Naive thymus-derived CD8-positive, alpha-beta T cell (primary cell): ENCODE data around the gene GPRIN3. TPM values are rescaled to one million over a fixed set of nuclear protein-coding genes. Genes with fewer than 3 reads are reported as not detected.
A peak's percentile ranks its signal among the peaks of the same experiment; 100 is the strongest.

Experiments
- ATAC-seq, 2 donors: fragments of 150-1000 bp; cut with Tn5 transposase in 1 of 2; sonication (Bioruptor Pico), chemical (Tn5 transposase) in 1 of 2; 1 replicate in 1 of 2; 2 replicates in 1 of 2; pipeline ENCODE4 v1.10.0; 2021; ENCODE audit warnings: mild to moderate bottlenecking in 2 of 2, moderate library complexity in 2 of 2
- POLR2A ChIA-PET: fragments of 350-600 bp; sonication (Branson Sonifier 250); formaldehyde crosslinking; loops from one replicate; lab custom pipeline; 2021; ENCODE audit warnings: antibody characterized with exemption; lab: Charles Lee
- DNase-seq, 10 donors: peaks; one replicate each; pipeline versions ENCODE4 v3.0.0 to v3.0.0-alpha.2; 2020 to 2022
- H3K27ac Mint-ChIP-seq, 10 donors: one replicate each; pipeline ENCODE4 v1.8.0; 2020 to 2022; ENCODE audit warnings: mild to moderate bottlenecking in 10 of 10, mixed read lengths in 10 of 10, moderate library complexity in 4 of 10, inconsistent platforms in 1 of 10
- H3K27me3 Mint-ChIP-seq, 5 donors: one replicate each; pipeline ENCODE4 v1.8.0; 2021 to 2022; ENCODE audit warnings: mixed read lengths in 5 of 5
- H3K36me3 Mint-ChIP-seq, 3 donors: one replicate each; pipeline ENCODE4 v1.8.0; 2020 to 2022; ENCODE audit warnings: mixed read lengths in 3 of 3, mild to moderate bottlenecking in 2 of 3, inconsistent platforms in 1 of 3
- H3K4me1 Mint-ChIP-seq, 4 donors: one replicate each; pipeline ENCODE4 v1.8.0; 2021 to 2022; ENCODE audit warnings: mixed read lengths in 4 of 4
- H3K4me3 Mint-ChIP-seq, 10 donors: one replicate each; pipeline ENCODE4 v1.8.0; 2020 to 2022; ENCODE audit warnings: mild to moderate bottlenecking in 10 of 10, mixed read lengths in 10 of 10, moderate library complexity in 6 of 10, inconsistent platforms in 1 of 10
- H3K9me3 Mint-ChIP-seq, 9 donors: one replicate each; pipeline ENCODE4 v1.8.0; 2020 to 2022; ENCODE audit warnings: mixed read lengths in 9 of 9, mild to moderate bottlenecking in 3 of 9, inconsistent platforms in 1 of 9, moderate library complexity in 1 of 9
- polyA plus RNA-seq, 3 donors: library from polyadenylated mRNA; unstranded; fragments of 300-500 nt; fragmentation: Illumina TruSeq; gene quantifications; one replicate each; pipeline ENCODE4 v1.2.3, GENCODE V29; 2021
- total RNA-seq, 8 experiments: library from RNA in 2 of 8; stranded (reverse) in 2 of 8; gene quantifications; one replicate each; pipeline ENCODE4 v1.2.3 and lab custom pipeline; 2021 to 2026

Gene GPRIN3
- total and polyA plus RNA-seq, 5 experiments from 2014 or later, result 3.3 to 6.5 (median 3.7) TPM

DNA sequence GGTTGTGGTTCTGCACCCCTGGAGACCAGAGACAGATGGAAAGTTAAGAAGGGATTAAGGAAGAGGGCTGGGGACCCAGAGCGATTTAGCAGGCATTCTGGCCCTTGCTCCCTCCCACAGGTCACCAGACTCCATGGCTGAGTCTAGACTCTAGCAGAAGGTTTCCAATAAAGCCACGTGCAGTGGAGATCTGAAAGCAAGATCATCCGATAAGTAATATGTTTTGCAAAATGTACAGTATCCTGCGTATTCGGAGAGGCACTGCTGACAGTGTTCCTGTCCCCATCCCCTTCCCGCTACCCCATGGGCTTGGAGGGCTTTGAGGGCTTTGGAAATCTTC, 531 bp upstream of the GPRIN3 start:
- no peaks in the 10 kb centered on the region for H3K36me3 Mint-ChIP-seq
- peak in 1 of 2 donors; percentile 7 for ATAC-seq
- DNase-seq, result no peak
- H3K4me3 Mint-ChIP-seq, result peak overlapping the region; percentile 82 to 99 (median 92)
- H3K9me3 Mint-ChIP-seq, result no peaks in the 10 kb centered on the region
- H3K27ac Mint-ChIP-seq, result peak overlapping the region in 9 of 10 donors; percentile 47 to 96 (median 88)
- no peaks in the 10 kb centered on the region for H3K27me3 Mint-ChIP-seq
- H3K4me1 Mint-ChIP-seq, result peaks cover 27 to 57% (median 49%) of the 10 kb centered on the region in 4 donors
- POLR2A ChIA-PET, result interaction anchor here (0.6 to 2.6 kb wide), 8 partner anchors 9 to 95 kb away, joined by 3 to 22 read pairs (median 4); no protein-coding TSS in a partner anchor

DNA sequence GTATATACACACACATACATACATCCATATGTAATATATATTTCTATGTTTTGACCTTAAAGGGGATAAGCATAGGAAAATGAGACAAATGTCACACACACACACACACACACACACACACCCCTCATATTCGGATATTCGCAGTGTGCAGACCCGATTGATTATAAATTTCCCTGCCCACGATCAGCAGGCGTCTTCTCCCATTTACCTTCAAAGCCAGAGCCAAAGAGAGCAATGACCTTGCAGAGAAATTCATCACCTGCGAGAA, 488 bp downstream of the GPRIN3 start:
- Mint-ChIP-seq H3K36me3 (no peaks in the 10 kb centered on the region), H3K27me3 (no peaks in the 10 kb centered on the region), H3K4me3 (peak overlapping the region; percentile 82 to 99 (median 92)), H3K27ac (peak overlapping the region; percentile 79 to 96 (median 87)), H3K4me1 (peaks cover 27 to 65% (median 53%) of the 10 kb centered on the region in 4 donors), H3K9me3 (no peaks in the 10 kb centered on the region)
- DNase-seq (peak in 1 of 10 donors; percentile 15), ATAC-seq (no peak)
- POLR2A ChIA-PET, result interaction anchor here (0.6 to 2.6 kb wide), 5 partner anchors 8 to 56 kb away, joined by 3 to 22 read pairs (median 4); no protein-coding TSS in a partner anchor

DNA sequence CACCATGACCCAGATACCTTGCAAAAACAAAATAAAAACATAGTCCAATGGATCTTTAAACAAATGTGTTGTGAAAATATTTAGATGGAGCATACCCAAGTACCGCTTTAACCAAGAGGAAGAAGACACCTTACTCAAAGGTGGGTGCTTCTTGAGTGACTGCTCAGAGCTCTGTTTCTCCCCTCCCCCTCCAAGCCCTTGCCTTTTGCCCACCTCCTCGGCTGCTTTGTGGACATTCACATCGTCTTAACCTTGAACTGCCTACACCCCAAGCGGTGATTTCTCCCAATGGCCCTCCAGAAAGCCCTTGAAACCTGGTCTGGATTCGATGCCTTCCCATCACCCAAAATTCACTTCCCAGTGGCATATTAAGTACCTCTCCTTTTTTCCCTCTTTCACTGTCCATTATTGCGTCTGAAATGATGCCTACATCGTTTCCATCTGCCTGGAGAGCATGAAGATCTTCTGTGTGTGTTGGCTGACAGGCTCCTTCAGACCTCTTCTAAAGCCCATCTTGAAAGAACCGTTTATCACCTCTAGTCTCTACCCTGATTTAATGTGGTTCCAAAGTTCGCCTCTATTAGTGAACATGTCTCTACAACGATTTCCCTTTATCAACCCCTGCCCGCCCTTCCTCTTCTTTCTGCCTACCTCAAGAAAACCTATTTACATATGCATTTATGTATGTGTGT, 968 bp downstream of the GPRIN3 start:
- POLR2A ChIA-PET, result interaction anchor here (0.9 to 1.5 kb wide), 3 partner anchors 9 to 23 kb away, joined by 3 to 4 read pairs (median 3); no protein-coding TSS in a partner anchor
- DNase-seq, result peak in 2 of 10 donors; percentile 21 to 37
- Mint-ChIP-seq H3K27me3 (no peaks in the 10 kb centered on the region), H3K27ac (peak overlapping the region; percentile 79 to 96 (median 87)), H3K36me3 (no peaks in the 10 kb centered on the region), H3K4me1 (peaks cover 27 to 69% (median 57%) of the 10 kb centered on the region in 4 donors), H3K4me3 (peak overlapping the region; percentile 82 to 99 (median 92)), H3K9me3 (no peaks in the 10 kb centered on the region)
- ATAC-seq, result peak; percentile 29 to 38

DNA sequence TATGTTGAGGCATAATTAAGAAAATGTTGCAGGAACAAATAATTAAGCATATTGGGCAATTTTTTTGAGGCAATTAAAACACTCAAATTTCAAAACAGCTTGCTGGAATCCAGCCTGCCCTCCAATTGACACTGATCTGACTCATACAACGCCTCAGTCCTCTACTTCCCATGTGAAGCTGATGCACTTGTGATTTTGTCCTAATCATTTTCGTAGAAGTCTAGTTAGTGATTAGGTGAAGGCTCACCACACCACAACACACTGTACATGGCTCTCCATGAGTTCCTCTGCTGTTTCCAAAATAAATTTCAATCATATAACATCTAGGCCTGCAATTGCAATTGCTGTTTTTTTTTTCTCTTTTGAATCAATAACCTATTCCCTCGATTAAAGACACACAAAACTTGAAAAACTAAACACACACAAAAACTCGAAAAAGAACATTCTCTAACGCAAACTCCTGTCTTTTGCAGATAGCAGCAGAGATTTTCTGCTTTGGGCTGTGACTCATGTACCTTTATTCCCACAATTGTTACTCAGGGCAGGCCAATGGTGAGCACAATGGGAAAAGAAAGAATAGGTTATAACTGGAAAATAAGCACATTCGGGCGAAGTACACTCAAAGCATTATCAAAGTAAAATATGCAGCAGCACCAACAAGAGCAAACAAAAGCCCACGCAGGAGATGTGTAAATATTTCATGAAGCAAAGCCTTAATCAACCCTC, 1.7 kb downstream of the GPRIN3 start:
- Mint-ChIP-seq H3K27ac (peak overlapping the region; percentile 79 to 96 (median 87)), H3K9me3 (no peaks in the 10 kb centered on the region), H3K27me3 (no peaks in the 10 kb centered on the region), H3K36me3 (no peaks in the 10 kb centered on the region), H3K4me1 (peaks cover 27 to 77% (median 64%) of the 10 kb centered on the region in 4 donors), H3K4me3 (peak overlapping the region; percentile 82 to 99 (median 92))
- POLR2A ChIA-PET, result interaction anchor here (0.9 to 1.5 kb wide), 3 partner anchors 8 to 22 kb away, joined by 3 to 4 read pairs (median 3); no protein-coding TSS in a partner anchor
- DNase-seq (no peak), ATAC-seq (no peak)

DNA sequence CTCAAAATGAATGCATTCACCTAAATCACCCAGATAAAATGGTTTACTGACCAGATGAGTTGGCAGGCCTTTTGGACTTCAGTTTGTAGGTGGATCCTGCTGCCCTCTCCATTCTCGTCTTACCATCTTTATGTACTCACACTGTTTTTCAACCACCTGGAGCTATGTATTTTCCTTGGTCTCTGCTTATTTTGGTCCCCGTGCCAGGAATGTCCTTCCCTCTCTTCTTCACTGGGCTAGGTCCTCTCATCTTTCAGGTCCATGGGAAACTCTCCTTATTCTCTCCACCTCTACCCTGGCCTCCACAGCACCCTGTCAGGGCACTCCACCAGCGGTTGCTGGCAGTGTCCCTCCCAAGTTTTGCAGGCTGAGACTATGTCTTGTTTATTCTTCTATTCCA, 2.6 kb downstream of the GPRIN3 start:
- Mint-ChIP-seq H3K27ac (peak overlapping the region in 9 of 10 donors; percentile 16 to 92 (median 74)), H3K9me3 (no peaks in the 10 kb centered on the region), H3K4me3 (peak overlapping the region in 9 of 10 donors; percentile 8 to 99 (median 92)), H3K27me3 (no peaks in the 10 kb centered on the region), H3K36me3 (no peaks in the 10 kb centered on the region), H3K4me1 (peaks cover 27 to 81% (median 66%) of the 10 kb centered on the region in 4 donors)
- DNase-seq, result no peak
- ATAC-seq, result no peak
- POLR2A ChIA-PET, result no interaction called here

DNA sequence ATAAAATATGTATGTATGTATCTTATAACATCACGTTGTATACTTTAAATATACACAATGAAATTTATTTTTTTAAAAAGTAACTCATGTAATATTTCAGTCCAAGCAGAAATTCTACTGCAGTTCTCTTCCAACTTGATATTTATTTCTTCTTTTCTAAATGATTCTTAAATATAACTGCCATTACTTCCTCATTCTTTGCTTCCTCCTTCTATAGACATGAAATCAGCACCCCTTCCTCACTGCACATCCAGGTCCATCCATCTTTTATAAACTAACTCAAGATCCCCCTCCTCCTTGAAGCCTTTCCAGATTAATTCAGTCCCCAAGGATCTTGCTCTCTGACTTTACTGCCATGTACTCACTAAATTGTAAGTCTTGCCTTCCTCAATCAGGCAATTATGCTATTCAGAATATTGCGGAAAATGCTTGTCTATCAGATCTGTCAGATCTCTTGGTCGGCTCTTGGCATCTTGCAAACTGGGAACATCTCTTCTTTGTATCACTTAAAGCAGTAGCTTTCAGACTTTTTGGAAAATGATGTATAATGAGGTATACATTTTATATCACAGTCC, 3.7 kb downstream of the GPRIN3 start:
- H3K36me3 Mint-ChIP-seq, result no peaks in the 10 kb centered on the region
- H3K4me1 Mint-ChIP-seq, result peaks cover 30 to 85% (median 72%) of the 10 kb centered on the region in 4 donors
- H3K4me3 Mint-ChIP-seq, result peak overlapping the region in 8 of 10 donors; percentile 1 to 62 (median 24)
- POLR2A ChIA-PET, result no interaction called here
- no peak for DNase-seq
- no peaks in the 10 kb centered on the region for H3K27me3 Mint-ChIP-seq
- no peak for ATAC-seq
- peak overlapping the region; percentile 2 to 89 (median 78) for H3K27ac Mint-ChIP-seq
- H3K9me3 Mint-ChIP-seq, result no peaks in the 10 kb centered on the region

DNA sequence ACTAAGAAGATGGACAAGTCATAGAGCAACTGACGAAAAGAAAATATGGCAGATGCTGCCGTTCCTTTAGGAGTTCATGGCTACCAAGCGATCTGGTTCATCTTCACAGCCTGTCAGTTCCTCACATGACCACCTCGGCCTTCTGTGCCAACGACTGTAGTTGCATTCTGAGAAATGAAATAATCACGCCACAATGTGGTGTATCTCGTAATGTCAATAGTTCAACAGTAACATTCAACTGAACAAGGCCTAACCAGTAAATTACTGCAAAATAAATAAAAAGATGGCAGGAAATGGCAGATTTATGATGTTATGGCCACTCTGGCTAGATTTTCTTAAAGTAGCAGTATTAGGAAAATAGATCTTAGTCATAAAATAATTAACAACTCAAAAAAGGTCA, 4.4 kb downstream of the GPRIN3 start:
- DNase-seq (peak in 4 of 10 donors; percentile 13 to 44 (median 38)), ATAC-seq (no peak)
- H3K4me3 Mint-ChIP-seq, result peak overlapping the region in 9 of 10 donors; percentile 1 to 76 (median 46)
- H3K27me3 Mint-ChIP-seq, result no peaks in the 10 kb centered on the region
- no peaks in the 10 kb centered on the region for H3K36me3 Mint-ChIP-seq
- H3K4me1 Mint-ChIP-seq, result peaks cover 31 to 85% (median 74%) of the 10 kb centered on the region in 4 donors
- POLR2A ChIA-PET, result interaction anchor here (0.9 kb wide), 1 partner anchor 8 kb away, joined by 3 read pairs; no protein-coding TSS in a partner anchor
- H3K9me3 Mint-ChIP-seq, result no peaks in the 10 kb centered on the region
- peak overlapping the region in 8 of 10 donors; percentile 6 to 92 (median 87) for H3K27ac Mint-ChIP-seq

DNA sequence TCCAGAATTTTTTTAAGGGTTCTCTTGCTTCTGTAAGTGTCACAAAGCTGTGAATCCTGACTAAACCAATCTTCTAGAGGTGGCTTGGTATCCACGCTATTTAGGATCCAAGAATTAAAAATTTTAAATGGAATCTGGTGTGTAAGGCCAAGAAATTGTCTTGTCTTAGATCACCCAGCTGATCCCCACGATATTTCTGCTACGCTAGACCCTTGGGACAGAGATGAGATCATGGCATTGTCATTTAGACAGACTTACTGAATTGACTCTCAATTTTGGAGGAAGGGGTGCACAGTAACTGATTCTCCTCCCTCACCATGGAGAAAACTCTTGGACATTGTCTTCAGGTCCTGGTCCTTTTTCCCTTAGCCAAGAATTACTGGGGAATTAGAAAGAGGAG, 5.7 kb downstream of the GPRIN3 start:
- ATAC-seq, result no peak
- Mint-ChIP-seq H3K9me3 (no peaks in the 10 kb centered on the region), H3K4me1 (peaks cover 34 to 91% (median 82%) of the 10 kb centered on the region in 4 donors), H3K27me3 (no peaks in the 10 kb centered on the region), H3K27ac (peak overlapping the region in 8 of 10 donors; percentile 33 to 98 (median 62)), H3K4me3 (peak overlapping the region in 1 of 10 donors; percentile 3), H3K36me3 (no peaks in the 10 kb centered on the region)
- POLR2A ChIA-PET, result no interaction called here
- DNase-seq, result no peak

DNA sequence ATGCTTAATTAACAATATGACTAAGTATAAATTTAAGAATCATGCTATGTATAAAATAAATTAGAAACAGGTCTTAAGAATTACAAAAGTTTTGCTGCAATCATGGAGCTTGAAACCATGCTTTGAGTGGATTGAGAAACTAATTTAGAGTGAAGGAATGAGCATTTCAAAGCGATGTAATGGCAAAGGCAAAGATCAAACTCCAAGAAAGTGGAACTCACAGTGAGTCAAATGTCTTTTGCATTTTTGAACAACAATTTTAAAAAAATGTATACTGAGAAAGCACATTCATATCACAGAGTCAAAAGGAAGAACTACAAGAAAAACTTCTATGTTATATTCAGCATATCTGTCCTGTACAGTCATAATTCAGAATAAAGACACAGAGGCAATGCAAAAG, 6.6 kb downstream of the GPRIN3 start:
- Mint-ChIP-seq H3K36me3 (no peaks in the 10 kb centered on the region), H3K4me3 (peak overlapping the region in 4 of 10 donors; percentile 3 to 81 (median 34)), H3K9me3 (no peaks in the 10 kb centered on the region), H3K4me1 (peaks cover 27 to 89% (median 79%) of the 10 kb centered on the region in 4 donors), H3K27ac (peak overlapping the region in 7 of 10 donors; percentile 35 to 98 (median 81)), H3K27me3 (no peaks in the 10 kb centered on the region)
- DNase-seq (no peak), ATAC-seq (no peak)
- POLR2A ChIA-PET, result interaction anchor here (1.0 to 4.2 kb wide), 2 partner anchors 7 to 17 kb away, joined by 3 to 22 read pairs; partner anchors contain the start of gene GPRIN3

DNA sequence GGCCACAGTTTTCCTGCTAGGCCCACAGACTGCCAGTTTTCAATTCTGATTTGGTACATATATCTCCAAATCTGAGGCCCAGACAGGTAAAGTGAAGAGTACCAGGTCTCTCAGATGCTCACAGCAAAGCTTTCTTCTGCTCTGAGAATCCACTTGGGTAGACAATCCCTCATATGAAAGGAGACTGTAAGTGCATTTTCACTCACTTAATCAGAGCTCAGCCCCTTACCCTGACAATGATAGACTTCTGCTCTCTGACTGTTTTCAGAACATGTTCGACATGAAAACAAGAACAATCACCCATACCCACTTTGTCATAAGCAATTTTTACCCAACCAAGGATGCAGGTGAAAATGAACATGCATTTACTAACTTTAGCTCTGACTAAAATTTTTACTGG, 7.1 kb downstream of the GPRIN3 start:
- H3K4me3 Mint-ChIP-seq, result peak overlapping the region in 6 of 10 donors; percentile 11 to 81 (median 46)
- H3K4me1 Mint-ChIP-seq, result peaks cover 24 to 86% (median 76%) of the 10 kb centered on the region in 4 donors
- no peaks in the 10 kb centered on the region for H3K36me3 Mint-ChIP-seq
- H3K27me3 Mint-ChIP-seq, result no peaks in the 10 kb centered on the region
- ATAC-seq (no peak), DNase-seq (no peak)
- POLR2A ChIA-PET, result interaction anchor here (1.0 to 4.2 kb wide), 2 partner anchors 8 to 17 kb away, joined by 3 to 22 read pairs; partner anchors contain the start of gene GPRIN3
- H3K27ac Mint-ChIP-seq, result peak overlapping the region; percentile 60 to 99 (median 96)
- no peaks in the 10 kb centered on the region for H3K9me3 Mint-ChIP-seq

DNA sequence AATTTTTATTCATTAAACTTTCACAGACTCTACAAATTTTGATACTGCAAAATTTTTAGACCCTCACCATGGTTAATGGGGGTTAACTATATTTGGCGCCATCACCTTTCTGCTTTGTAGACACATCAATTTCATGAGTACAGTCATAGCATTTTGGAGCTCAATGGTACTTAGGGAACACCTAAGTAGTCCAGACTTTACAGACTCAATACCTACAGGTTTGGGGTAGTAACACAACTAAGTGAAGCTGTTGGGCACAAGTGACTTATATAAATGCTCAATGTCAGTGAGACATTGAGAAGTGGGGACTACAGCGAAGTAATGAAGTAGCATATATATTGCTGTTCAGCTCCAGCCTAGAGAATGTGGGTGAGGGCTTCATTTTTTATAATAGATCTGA, 7.5 kb downstream of the GPRIN3 start:
- no peak for DNase-seq
- H3K27me3 Mint-ChIP-seq, result peaks cover 0 to 1% (median 0%) of the 10 kb centered on the region in 5 donors
- no peaks in the 10 kb centered on the region for H3K9me3 Mint-ChIP-seq
- H3K36me3 Mint-ChIP-seq, result no peaks in the 10 kb centered on the region
- H3K4me1 Mint-ChIP-seq, result peaks cover 26 to 86% (median 76%) of the 10 kb centered on the region in 4 donors
- peak overlapping the region; percentile 60 to 99 (median 96) for H3K27ac Mint-ChIP-seq
- POLR2A ChIA-PET, result interaction anchor here (0.9 to 4.2 kb wide), 2 partner anchors 8 to 14 kb away, joined by 3 to 22 read pairs; partner anchors contain the start of gene GPRIN3
- ATAC-seq, result no peak
- peak overlapping the region; percentile 16 to 81 (median 44) for H3K4me3 Mint-ChIP-seq
